Renal pelvis (tissue), 12 donors: Measurements from ENCODE around the gene NR2C1. TPM values are rescaled to one million over a fixed set of nuclear protein-coding genes. Genes with fewer than 3 reads are reported as not detected.
A peak's percentile ranks its signal among the peaks of the same experiment; 100 is the strongest.
"Not testable (repeated sequence)": the region's sequence is repeated elsewhere in the genome, so short reads cannot be mapped to it uniquely, and the experiment has no call there.

Source experiments
- DNase-seq: peaks from one replicate; pipeline ENCODE4 v3.0.0-alpha.2; 2013
- long read RNA-seq, 16 experiments: transcript quantifications; one replicate each; lab custom pipeline, GENCODE V29; 2026
- polyA plus RNA-seq, 3 donors: library from polyadenylated mRNA; unstranded; fragments of 120-200 nt; gene quantifications; one replicate each; pipeline ENCODE4 v1.2.1, GENCODE V29; 2013; ENCODE audit not compliant: insufficient read length in 3 of 3

Gene NR2C1
- polyA plus RNA-seq, result 10 to 100 TPM; 62.1 to 80.6 (median 76.5) TPM
- long read RNA-seq, donor 1, full-length matches to known transcripts, result 6 of 6 reads
- long read RNA-seq, donor 1, partial matches to known transcripts, result 0 of 6 reads
- long read RNA-seq, donor 1, other reads (novel, unspliced or antisense), result 0 of 6 reads
- long read RNA-seq, donor 2, full-length matches to known transcripts, result 11 of 11 reads
- long read RNA-seq, donor 2, partial matches to known transcripts, result 0 of 11 reads
- long read RNA-seq, donor 2, other reads (novel, unspliced or antisense), result 0 of 11 reads
- long read RNA-seq, donor 3, full-length matches to known transcripts, result 4 of 4 reads
- long read RNA-seq, donor 3, partial matches to known transcripts, result 0 of 4 reads
- long read RNA-seq, donor 3, other reads (novel, unspliced or antisense), result 0 of 4 reads
- long read RNA-seq, donor 4, full-length matches to known transcripts, result 8 of 8 reads
- long read RNA-seq, donor 4, partial matches to known transcripts, result 0 of 8 reads
- long read RNA-seq, donor 4, other reads (novel, unspliced or antisense), result 0 of 8 reads
- long read RNA-seq, donor 5, full-length matches to known transcripts, result 4 of 4 reads
- long read RNA-seq, donor 5, partial matches to known transcripts, result 0 of 4 reads
- long read RNA-seq, donor 5, other reads (novel, unspliced or antisense), result 0 of 4 reads
- long read RNA-seq, donor 6, full-length matches to known transcripts, result 14 of 14 reads
- long read RNA-seq, donor 6, partial matches to known transcripts, result 0 of 14 reads
- long read RNA-seq, donor 6, other reads (novel, unspliced or antisense), result 0 of 14 reads
- long read RNA-seq, donor 7, full-length matches to known transcripts, result 6 of 6 reads
- long read RNA-seq, donor 7, partial matches to known transcripts, result 0 of 6 reads
- long read RNA-seq, donor 7, other reads (novel, unspliced or antisense), result 0 of 6 reads
- long read RNA-seq, donor 8, full-length matches to known transcripts, result 2 of 2 reads
- long read RNA-seq, donor 8, partial matches to known transcripts, result 0 of 2 reads
- long read RNA-seq, donor 8, other reads (novel, unspliced or antisense), result 0 of 2 reads
- long read RNA-seq, donor 9, full-length matches to known transcripts, result 6 of 6 reads
- long read RNA-seq, donor 9, partial matches to known transcripts, result 0 of 6 reads
- long read RNA-seq, donor 9, other reads (novel, unspliced or antisense), result 0 of 6 reads
- long read RNA-seq, donor 10, full-length matches to known transcripts, result 11 of 18 reads
- long read RNA-seq, donor 10, partial matches to known transcripts, result 7 of 18 reads
- long read RNA-seq, donor 10, other reads (novel, unspliced or antisense), result 0 of 18 reads
- long read RNA-seq, donor 11, full-length matches to known transcripts, result 2 of 2 reads
- long read RNA-seq, donor 11, partial matches to known transcripts, result 0 of 2 reads
- long read RNA-seq, donor 11, other reads (novel, unspliced or antisense), result 0 of 2 reads
- long read RNA-seq, donor 12, full-length matches to known transcripts, result 16 of 16 reads
- long read RNA-seq, donor 12, partial matches to known transcripts, result 0 of 16 reads
- long read RNA-seq, donor 12, other reads (novel, unspliced or antisense), result 0 of 16 reads
- long read RNA-seq, donor 13, full-length matches to known transcripts, result 8 of 8 reads
- long read RNA-seq, donor 13, partial matches to known transcripts, result 0 of 8 reads
- long read RNA-seq, donor 13, other reads (novel, unspliced or antisense), result 0 of 8 reads
- long read RNA-seq, donor 14, result 0 reads
- long read RNA-seq, donor 15, full-length matches to known transcripts, result 13 of 13 reads
- long read RNA-seq, donor 15, partial matches to known transcripts, result 0 of 13 reads
- long read RNA-seq, donor 15, other reads (novel, unspliced or antisense), result 0 of 13 reads
- long read RNA-seq, donor 16, full-length matches to known transcripts, result 6 of 6 reads
- long read RNA-seq, donor 16, partial matches to known transcripts, result 0 of 6 reads
- long read RNA-seq, donor 16, other reads (novel, unspliced or antisense), result 0 of 6 reads

DNA sequence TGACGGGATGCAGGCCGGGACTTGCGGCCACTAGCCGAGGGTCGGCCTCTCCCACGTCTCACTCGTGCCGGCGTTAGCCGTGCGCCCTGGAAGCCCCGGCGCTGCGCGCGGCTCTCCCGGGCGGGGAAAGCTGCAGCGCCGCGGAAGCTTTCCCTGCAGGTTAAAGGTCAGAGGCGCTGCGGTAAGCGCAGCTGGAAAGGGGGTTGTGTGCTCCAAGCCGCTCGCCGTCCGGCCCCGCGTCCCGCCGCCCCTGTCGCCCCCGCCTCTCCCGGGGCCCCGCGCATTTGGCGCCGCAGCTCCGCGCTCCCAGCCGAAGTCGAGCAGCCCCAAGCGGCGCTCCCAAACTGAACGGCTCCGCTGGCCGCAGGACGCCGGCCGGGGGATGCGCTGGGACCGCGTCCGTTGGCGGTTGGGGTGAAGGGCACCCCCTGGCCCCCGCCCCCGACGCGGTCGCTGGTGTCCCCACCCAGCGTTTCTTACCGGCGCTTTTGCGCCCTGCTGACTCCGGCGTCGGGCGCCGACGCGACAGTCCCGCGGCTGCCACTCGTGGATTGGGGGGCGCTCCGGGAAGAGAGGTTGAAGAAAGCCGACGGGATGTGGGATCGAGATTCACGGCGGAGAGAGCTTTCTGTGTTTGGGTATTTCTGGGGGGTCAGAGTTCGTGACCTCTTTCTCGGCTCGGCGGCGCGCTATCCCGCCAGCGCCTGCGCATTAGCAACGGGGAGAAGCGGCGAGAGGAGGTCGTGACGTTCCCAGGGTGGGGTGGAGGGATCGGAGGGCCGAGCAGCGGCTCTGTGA, at the start of gene NR2C1:
NR2C1 (minus strand) TSS at position 719 of the 798 bp plus-strand sequence. CDS start 6,234 bp downstream, outside the sequence.
- peak; percentile 95 for DNase-seq

- DNase-seq, result no peak
These were observed 45.4 kb upstream of the NR2C1 start for GRCh38 chr12:95118788-95119179.

- DNase-seq, result no peak
These were observed 44.8 kb upstream of the NR2C1 start for GRCh38 chr12:95118138-95118787.

DNA sequence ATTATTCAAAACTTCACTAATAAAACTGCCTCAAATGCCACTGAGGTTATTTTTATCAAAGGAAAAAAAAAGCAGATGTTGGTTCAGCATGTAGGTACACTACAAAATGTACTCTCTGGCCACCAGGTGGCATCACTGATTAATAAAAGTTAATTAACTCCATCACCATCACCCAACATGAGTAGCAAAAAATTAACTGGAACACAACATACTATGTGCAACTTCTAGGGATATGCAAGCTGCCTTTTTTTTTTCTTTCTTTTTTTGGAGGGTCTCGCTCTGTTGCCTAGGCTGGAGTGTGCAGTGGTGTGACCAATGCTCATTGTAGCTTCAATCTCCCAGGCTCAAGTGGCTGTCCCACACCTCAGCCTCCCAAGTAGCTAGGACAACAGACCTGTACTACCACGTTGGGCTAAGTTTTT, 43.8 kb upstream of the NR2C1 start:
- DNase-seq, result peak; percentile 75

DNA sequence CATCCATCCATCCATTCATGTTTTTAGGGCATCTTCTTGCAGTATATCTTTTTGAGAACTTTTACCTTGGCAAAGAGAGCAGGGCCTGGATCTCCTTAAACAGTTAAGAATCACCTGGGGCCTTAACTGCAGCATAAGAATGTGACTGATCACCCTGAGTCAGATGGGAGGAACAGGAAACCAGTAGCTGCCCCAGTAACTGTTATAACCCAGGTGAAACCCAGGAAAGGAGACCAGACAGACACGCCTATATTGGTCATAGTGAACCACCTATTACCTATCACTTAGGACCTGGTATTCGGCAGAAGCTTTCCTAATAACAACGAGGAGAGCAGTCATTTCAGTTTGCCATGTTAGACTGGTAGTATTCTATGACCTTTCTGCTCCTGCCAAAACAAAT, 43.4 kb upstream of the NR2C1 start:
- DNase-seq, result no peak

DNA sequence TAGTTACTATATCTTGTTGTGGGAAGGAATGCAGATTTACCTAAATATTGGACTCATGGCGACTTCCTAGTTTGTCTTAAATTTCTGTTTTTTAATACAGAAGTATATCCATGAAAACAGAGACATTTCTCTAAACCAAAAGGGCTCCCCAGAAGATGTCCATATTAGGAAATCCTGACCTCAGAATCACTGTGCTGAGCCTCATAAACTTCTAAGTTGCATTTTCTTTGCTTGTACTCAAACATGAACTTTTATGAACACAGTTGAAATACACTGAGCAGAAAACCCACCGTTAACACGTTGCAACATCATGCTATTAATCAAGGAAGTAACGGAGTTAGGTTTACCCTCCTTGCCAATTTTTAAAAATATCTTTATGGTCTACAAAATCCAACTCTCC, 42.9 kb upstream of the NR2C1 start:
- no peak for DNase-seq

- DNase-seq, result no peak
These were observed 42.2 kb upstream of the NR2C1 start for GRCh38 chr12:95115641-95116040.

DNA sequence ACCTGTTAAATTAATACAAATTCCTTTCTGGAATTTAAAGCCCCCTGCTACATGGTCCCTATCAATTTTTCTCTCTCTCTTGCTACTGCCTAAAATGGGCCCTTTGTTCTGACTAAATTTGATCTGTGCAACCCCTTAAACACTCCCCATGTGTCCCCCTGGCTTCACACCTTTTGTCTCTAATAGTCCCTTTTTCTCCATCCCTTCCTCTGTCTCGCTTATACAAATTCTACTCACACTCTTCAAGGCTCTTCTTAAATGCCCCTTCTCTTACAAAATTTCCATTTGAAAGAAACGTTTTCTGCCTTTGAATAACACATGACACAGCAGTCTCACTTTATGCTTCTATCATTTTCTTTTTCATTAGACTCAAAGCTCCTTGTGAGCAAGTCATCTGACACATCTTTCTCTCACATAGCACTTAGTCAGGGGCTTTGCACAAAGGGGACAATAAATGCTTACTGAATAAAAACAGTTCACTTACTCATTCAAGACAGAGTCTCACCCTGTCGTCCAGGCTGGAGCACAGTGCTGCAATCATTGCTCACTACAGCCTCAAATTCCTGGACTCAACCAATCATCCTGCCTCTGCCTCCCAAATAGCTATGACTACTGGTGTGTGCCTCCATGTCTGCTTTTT, 41.5 kb upstream of the NR2C1 start:
- DNase-seq, result no peak

- no peak for DNase-seq
These were observed 33.9 kb upstream of the NR2C1 start for GRCh38 chr12:95107362-95107761.

DNA sequence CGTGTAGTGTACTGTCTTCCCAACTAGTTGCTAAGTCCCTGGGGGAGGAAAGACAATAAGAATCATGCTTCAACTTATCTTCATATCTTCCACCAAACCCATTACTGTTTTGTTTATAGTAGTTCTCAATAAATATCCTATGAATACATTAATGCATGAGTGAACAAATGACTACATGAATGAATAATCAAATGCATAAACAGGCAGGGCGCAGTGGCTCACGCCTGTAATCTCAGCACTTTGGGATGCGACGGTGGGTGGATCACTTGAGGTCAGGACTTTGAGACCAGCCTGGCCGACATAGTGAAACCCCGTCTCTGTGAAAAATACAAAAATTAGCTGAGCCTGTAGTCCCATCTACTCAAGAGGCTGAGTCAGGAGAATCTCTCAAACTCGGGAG, 32.1 kb upstream of the NR2C1 start:
- DNase-seq, result no peak

GRCh38 chr12:95104919-95105452, 31.6 kb upstream of the NR2C1 start:
- no peak for DNase-seq

DNA sequence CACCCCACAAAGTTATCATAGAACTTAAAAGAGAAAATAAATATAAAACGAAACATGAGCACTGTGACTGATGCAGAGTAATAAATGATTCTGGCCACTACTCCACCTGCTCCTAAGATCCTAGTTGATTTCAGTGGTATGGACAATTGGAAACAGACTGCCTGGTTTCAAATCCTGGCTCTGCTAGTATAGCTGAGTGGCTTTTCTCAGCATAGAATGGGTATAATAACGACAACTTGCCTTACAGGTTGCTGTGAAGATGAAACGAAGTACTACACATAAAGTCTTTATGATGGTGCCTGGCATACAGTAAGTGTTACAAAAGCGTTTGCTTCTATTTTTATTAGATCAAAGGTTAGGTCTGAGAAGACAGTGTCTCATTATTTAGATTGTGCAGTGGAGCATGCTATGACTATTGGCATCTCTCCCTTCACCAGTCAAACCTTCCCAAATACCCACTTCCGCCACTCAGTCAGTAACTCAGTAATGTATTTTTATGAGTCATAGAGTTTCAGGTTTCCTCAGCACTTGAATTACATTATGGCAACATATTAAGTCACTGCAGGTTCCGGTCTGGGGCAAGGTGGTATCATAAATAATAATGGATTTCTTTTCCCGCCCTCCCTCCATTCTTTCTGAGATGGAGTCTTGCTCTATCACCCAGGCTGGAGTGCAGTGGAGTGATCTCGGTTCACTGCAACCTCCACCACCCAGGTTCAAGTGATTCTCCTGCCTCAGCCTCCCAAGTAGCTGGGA, 29.7 kb upstream of the NR2C1 start:
- peak; percentile 61 for DNase-seq

- DNase-seq, result not testable (repeated sequence)
These were observed 28.5 kb upstream of the NR2C1 start for GRCh38 chr12:95101957-95102356.

- DNase-seq, result no peak
These were observed 27.1 kb upstream of the NR2C1 start for GRCh38 chr12:95100264-95101190.

DNA sequence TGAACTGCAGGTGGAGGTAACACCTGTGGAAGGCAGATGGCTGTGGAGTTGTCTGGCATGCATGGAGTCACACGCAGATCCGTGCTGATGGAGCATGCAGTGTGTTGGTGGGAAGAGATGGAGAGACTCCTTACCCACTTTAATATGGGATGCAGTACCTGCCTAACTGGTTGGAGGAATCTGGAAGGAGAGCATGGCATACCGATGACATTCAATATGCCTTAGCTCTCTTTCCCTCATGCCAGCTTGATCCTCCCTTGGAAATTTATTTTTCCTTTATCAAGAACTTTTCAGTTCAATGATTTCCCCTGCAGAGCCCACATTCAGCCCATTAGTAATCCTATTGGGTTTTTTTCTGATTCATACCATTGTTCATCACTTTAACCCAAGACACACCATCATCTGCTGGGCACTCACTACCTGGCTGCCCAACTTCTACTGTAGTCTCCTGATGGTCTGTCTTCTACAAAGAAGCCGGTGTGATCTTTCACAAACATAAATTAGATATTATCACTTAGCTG, 25.9 kb upstream of the NR2C1 start:
- DNase-seq, result no peak

DNA sequence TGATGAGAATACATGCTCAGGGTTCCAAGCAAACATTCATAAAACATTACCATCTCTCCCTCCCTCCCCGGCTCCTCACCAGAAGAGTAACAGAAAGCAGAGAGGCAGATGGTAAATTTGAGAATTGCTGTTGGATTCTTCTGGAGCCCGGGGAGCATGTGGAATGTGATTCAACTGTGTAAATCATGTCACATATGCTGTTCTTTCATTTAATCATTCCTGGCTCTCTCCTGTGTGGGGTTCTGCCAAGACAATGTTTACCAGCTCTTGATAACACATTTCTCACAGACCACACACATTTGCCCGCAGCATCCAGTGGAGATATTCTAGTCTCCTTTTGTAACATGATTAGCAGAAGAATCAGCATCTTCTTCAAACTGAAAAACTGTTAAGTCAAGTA, 23.4 kb upstream of the NR2C1 start:
- DNase-seq, result peak; percentile 44
